ENCODE data around the gene KIAA1217.

DNA sequence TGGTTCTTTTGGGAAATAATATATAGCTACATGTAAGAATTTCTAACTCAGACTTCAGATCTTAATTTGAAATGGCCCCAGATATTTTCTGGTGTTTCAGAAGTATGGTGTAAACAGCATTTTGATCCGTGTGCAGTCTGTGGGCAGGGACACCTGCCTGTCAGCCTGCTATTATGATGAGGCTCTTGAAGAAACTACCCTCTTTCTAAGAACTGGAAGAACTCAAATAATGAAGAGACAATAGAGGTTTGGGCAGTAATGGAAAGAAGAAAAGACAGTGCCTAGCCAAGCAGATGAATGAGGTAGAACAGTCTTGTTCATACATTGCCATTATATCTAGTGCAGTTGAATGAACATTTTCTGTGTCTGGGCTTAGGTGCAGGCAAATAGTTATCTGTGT lies 258.2 kb downstream of the KIAA1217 start:
- TF ChIP-seq, protein P1, sequence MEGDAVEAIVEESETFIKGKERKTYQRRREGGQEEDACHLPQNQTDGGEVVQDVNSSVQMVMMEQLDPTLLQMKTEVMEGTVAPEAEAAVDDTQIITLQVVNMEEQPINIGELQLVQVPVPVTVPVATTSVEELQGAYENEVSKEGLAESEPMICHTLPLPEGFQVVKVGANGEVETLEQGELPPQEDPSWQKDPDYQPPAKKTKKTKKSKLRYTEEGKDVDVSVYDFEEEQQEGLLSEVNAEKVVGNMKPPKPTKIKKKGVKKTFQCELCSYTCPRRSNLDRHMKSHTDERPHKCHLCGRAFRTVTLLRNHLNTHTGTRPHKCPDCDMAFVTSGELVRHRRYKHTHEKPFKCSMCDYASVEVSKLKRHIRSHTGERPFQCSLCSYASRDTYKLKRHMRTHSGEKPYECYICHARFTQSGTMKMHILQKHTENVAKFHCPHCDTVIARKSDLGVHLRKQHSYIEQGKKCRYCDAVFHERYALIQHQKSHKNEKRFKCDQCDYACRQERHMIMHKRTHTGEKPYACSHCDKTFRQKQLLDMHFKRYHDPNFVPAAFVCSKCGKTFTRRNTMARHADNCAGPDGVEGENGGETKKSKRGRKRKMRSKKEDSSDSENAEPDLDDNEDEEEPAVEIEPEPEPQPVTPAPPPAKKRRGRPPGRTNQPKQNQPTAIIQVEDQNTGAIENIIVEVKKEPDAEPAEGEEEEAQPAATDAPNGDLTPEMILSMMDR (IDR thresholded peaks at IDR 0.05; ENCODE audit: low read depth, low read length, poor library complexity, severe bottlenecking) = no peak
- TF ChIP-seq EZH2phosphoT487 (IDR thresholded peaks at IDR 0.05; ENCODE audit: borderline replicate concordance, low read length) = no peak
